D721Med (cell line): ENCODE data around the gene PNPLA8.
A peak's percentile ranks its signal among the peaks of the same experiment; 100 is the strongest.

Experiments
- DNase-seq: peaks from one replicate; pipeline ENCODE4 v3.0.0; 2011; ENCODE audit warnings: low spot score; ENCODE audit not compliant: insufficient read length
- FAIRE-seq: peaks from 2 replicates; lab custom pipeline; 2011; peaks lifted over from hg19 to GRCh38; lab: Jason Lieb, UNC
- TF ChIP-seq, protein P1 (sequence below): IDR thresholded peaks from 2 replicates; pipeline ENCODE4 v1.5.1; 2012; ENCODE audit warnings: mild to moderate bottlenecking, control low read depth; ENCODE audit not compliant: insufficient read depth; ENCODE audit errors: missing control alignments

PNPLA8 gene

DNA sequence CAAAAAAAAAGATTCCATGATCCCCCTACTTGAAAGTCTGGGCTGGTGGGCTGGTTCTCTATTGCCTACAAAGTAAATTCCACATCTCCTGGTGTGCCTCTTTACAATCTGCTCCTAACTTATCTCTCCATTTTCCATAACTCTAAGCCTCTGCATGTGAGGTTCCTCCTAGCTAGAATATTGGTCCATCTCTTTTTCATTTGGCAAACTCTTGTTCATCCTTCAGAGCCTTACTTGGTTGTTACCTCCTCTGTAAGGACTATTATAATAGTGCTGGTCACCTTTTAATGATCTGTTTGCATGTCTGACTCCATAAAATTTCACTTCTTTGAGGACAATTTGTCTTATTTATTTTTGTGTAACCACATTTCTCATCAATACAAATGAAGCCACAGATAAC is 68.1 kb downstream of the PNPLA8 start:
- TF ChIP-seq, protein P1, sequence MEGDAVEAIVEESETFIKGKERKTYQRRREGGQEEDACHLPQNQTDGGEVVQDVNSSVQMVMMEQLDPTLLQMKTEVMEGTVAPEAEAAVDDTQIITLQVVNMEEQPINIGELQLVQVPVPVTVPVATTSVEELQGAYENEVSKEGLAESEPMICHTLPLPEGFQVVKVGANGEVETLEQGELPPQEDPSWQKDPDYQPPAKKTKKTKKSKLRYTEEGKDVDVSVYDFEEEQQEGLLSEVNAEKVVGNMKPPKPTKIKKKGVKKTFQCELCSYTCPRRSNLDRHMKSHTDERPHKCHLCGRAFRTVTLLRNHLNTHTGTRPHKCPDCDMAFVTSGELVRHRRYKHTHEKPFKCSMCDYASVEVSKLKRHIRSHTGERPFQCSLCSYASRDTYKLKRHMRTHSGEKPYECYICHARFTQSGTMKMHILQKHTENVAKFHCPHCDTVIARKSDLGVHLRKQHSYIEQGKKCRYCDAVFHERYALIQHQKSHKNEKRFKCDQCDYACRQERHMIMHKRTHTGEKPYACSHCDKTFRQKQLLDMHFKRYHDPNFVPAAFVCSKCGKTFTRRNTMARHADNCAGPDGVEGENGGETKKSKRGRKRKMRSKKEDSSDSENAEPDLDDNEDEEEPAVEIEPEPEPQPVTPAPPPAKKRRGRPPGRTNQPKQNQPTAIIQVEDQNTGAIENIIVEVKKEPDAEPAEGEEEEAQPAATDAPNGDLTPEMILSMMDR = no peak
- FAIRE-seq = no peak
- no peak for DNase-seq

DNA sequence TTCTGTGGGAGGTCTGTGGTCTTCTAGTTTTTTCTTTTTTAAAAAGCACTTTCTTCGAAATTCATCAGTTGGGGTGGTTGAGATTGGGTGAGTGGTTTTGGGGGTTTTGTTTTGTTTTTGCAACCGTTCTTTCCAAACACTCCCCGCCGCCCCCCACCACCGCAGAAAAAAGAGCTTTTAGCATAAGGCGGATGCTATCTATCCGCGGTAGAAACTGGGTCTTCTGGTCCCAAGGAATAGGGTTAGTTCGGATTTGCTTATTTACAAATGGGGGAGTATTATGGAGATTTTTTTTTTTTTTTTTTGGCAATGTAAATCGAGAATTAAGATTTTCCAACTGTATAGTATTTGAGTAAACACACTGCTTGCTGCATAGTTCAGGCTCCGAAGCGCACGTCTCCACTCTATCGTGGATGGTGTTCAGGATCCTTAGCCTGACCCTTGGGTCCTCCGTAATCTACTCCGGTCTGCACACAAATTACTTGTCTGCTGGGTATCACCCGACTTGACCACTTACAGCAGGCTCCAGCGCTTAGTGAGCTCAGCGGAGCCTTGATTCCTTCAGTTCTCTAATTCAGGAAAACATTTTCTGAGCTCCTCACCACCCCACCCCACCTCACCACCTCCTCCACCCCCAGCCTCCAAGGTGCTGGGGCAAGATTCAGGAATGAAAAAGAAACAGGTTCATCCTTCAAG is 68.9 kb downstream of the PNPLA8 start:
- TF ChIP-seq, protein P1 = no peak
- no peak for DNase-seq
- FAIRE-seq = no peak

DNA sequence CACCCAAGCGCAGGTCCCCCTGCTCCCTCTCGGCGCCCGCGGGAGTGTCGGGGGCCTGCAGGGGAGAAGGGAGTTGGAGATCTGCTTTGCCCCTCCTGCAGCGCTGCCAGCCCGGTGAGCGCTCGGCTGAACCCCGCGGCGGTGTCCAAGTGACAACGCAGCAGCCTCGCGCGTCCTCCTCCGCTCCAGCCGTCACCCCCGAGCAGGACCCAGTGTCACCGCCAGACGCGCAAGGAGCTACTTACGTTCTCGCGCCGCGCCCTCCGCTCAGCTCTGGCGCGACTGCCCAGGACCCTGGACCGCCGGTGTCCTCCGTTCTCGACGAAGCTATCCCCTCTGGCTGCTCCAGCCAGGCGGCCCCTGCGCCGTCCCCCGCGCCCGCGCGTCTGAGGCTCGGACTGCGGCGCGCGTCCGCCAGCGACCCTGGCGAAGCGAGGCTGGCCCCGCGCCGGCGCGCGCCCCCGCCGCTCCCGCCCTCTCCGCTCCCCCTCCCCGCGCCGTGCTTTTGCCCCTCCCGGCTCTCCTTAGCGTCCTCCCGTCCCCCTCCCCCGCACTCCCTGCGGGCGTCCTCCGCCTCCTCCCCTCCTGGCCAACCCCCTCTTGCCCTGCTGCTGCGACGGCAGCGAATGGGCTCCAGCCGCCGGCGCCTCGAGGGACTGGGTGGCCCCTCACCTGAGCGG is 69.8 kb downstream of the PNPLA8 start, which contains the start of gene NRCAM:
NRCAM (minus strand) TSS at position 439 of the 680 bp plus-strand sequence. CDS start 216,372 bp downstream, outside the sequence.
- DNase-seq = peak; percentile 84
- FAIRE-seq = no peak
- TF ChIP-seq, protein P1 = no peak

DNA sequence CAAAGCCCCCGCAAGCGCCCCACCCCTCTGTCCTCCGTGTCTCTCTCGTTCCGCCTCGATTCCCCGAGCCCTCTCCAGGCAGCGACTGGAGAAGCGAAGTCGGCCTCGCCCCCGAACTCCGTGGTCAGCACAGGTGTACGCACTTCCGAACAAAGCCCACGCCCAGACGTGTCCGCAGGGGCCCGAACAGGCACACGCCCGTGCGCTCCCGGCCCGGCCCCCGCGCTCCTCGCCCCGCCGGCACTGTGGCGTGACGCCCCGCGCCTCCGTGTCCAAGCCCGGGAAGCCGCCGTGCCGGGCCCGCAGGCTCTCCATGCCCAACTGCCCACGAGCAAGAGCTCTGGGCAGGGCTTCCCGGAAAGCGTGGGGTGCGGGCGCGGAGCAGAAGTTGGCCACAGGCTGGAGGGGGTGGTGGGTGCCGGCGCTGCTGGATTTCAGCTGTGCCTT is 70.4 kb downstream of the PNPLA8 start:
- TF ChIP-seq, protein P1 = no peak
- DNase-seq (no peak), FAIRE-seq (no peak)

DNA sequence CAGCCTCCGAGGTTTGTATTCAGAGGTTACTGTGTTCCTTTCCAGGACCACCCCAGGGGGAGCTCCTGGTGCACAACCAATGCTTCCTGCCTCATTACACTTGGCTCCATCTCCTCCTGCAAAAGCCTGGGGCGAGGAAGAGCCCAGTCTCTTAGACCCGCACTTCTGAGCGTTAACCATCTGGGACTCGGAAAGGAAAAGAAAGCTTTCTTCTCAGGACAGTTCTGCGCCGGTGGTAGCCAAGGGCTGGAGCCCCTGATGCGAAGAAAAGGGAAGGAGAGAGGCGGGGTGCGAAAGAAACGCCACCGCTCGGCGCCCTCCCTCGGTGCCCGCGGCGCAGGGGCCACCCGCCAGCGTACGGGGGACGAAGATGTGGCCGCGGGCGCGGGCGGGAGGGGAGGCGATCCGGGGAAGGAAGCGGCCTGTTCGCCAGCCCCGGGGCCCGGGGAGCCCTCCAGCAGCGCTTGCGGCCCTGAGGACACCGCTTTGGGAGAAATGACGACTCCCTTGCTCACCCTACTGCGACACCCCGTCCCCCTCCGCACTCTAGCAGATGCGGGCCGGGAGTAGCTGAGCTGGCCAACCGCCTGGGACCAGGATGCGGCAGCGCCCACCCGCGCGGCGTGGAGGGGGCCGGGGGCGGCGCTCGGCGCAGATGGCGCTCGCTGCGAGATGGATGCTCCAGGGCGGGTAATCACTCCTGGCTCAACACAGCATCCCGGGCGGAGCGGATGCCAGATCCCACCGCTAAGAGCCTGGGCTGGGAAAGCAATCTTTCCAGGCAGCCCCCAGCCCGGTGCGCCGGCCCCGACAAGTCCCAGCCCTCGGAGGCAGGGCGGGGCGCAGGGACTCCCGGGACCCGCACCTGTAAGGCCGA is 71.0 kb downstream of the PNPLA8 start:
- no peak for FAIRE-seq
- peak; percentile 33 for DNase-seq

GRCh38 chr7:108454317-108454673 is 71.6 kb downstream of the PNPLA8 start:
- TF ChIP-seq, protein P1 = no peak
- DNase-seq (no peak), FAIRE-seq (no peak)

More for the DNA sequence above, 71.0 kb downstream of the PNPLA8 start:
- TF ChIP-seq, protein P1 = peak; percentile 10
